Measurements from ENCODE around the gene GPR17. TPM values are rescaled to one million over a fixed set of nuclear protein-coding genes. Genes with fewer than 3 reads are reported as not detected.

The GPR17 gene
- total RNA-seq, 1 experiment from 2014 or later, result 0.35 TPM

GRCh38 chr2:127620866-127621265 is 25.1 kb upstream of the GPR17 start:
- WGBS (ENCODE audit: extremely low coverage, insufficient read length, low lambda C conversion rate), result no CpG with 5 or more reads among the region's 3 CpGs
- Mint-ChIP-seq H3K4me1 (peaks cover 0 to under 1% of the 10 kb centered on the region in 2 experiments; a peak in 2 of 4 replicates), H3K27ac (no peak overlapping the region), H3K27me3 (ENCODE audit: low read depth) (peaks cover 7% of the 10 kb centered on the region), H3K9me3 (no peaks in the 10 kb centered on the region), H3K4me3 (no peak overlapping the region), H3K36me3 (ENCODE audit: insufficient read depth in 1 of 3, low read depth in 3 of 3) (no peaks in the 10 kb centered on the region; a peak in 1 of 7 replicates)
- Histone ChIP-seq H3K9me3 (ENCODE audit: control insufficient read depth, low read depth, low read length) (no peaks in the 10 kb centered on the region), H3K9ac (ENCODE audit: extremely low read depth, insufficient read length, low read length) (no peak overlapping the region), H2BK12ac (ENCODE audit: insufficient read length, low read depth, low read length) (no peak overlapping the region), H4K20me1 (ENCODE audit: control insufficient read depth, insufficient read depth, insufficient read length) (no peaks in the 10 kb centered on the region), H3K4me1 (ENCODE audit: insufficient read depth, low read length) (no peaks in the 10 kb centered on the region), H3K79me1 (ENCODE audit: insufficient read depth, low read depth, low read length, poor library complexity, severe bottlenecking) (no peaks in the 10 kb centered on the region), H3K27ac (ENCODE audit: insufficient read length, low read depth, low read length) (no peak overlapping the region), H2BK5ac (ENCODE audit: insufficient read length, low read length) (no peak overlapping the region), H2BK120ac (ENCODE audit: low read depth, low read length, poor library complexity, severe bottlenecking) (no peak overlapping the region), H2BK20ac (ENCODE audit: low read depth, low read length, poor library complexity, severe bottlenecking) (no peak overlapping the region), H3T11ph (ENCODE audit: low read length) (no peak overlapping the region), H4K91ac (ENCODE audit: insufficient read length, low read depth, low read length) (no peak overlapping the region), H3K18ac (ENCODE audit: insufficient read length, low read depth, low read length) (no peak overlapping the region), H4K5ac (ENCODE audit: insufficient read length, low read depth, low read length) (no peak overlapping the region), H2AK5ac (ENCODE audit: insufficient read length, low read length) (no peak overlapping the region), H3K56ac (ENCODE audit: insufficient read length, low read depth, low read length) (no peak overlapping the region), H3K4me2 (ENCODE audit: insufficient read depth, insufficient read length, low read length) (no peak overlapping the region), H2AFZ (ENCODE audit: low read length) (no peak overlapping the region), H3K14ac (ENCODE audit: insufficient read depth, low read length) (no peak overlapping the region), H2BK15ac (ENCODE audit: low read depth, low read length) (no peak overlapping the region), H3K4ac (ENCODE audit: low read depth, low read length) (no peak overlapping the region), H3K27me3 (ENCODE audit: insufficient read depth, low read length) (no peaks in the 10 kb centered on the region), H4K8ac (replicated peaks; ENCODE audit: insufficient read length, low read depth, low read length) (no peak overlapping the region), H3K23me2 (ENCODE audit: insufficient read length, low read depth, low read length, poor library complexity, severe bottlenecking) (no peaks in the 10 kb centered on the region), H3K23ac (ENCODE audit: insufficient read length, low read depth, low read length) (no peak overlapping the region), H3K79me2 (ENCODE audit: insufficient read depth, low read length) (no peaks in the 10 kb centered on the region)
- no peak for DNase-seq
- no peak for TF ChIP-seq CTCF (conservative IDR thresholded peaks at IDR 0.05)

All from H9 (cell line).